GM03348 (cell line): ENCODE results near the gene ASF1B.

Experiments used
- DNase-seq: peaks from one replicate; pipeline ENCODE4 v3.0.0; 2012; ENCODE audit warnings: low spot score

The ASF1B gene

GRCh38 chr19:14085309-14085995, 50.9 kb downstream of the ASF1B start, which contains the start of gene C19orf67:
Gene C19orf67, minus strand, starts transcription at chr19:14085783. Its CDS starts 156 bp downstream, at chr19:14085627.
- no peak for DNase-seq

- no peak for DNase-seq
These were observed 53.8 kb downstream of the ASF1B start for GRCh38 chr19:14082675-14082960.

GRCh38 chr19:14081797-14082674, 54.4 kb downstream of the ASF1B start:
- peak; percentile 47 for DNase-seq

- DNase-seq = peak; percentile 96
These were observed 55.2 kb downstream of the ASF1B start for GRCh38 chr19:14080887-14081796.

GRCh38 chr19:14078411-14078810, 58.0 kb downstream of the ASF1B start:
- DNase-seq = no peak

GRCh38 chr19:14073925-14074838, 62.2 kb downstream of the ASF1B start:
- DNase-seq = no peak

GRCh38 chr19:14073261-14073924, 63.0 kb downstream of the ASF1B start:
- peak; percentile 81 for DNase-seq

GRCh38 chr19:14072535-14073260, 63.7 kb downstream of the ASF1B start, which contains the start of gene MISP3:
Gene MISP3, plus strand, starts transcription at chr19:14072786. Its CDS starts 524 bp downstream, at chr19:14073310.
- no peak for DNase-seq

- DNase-seq = no peak
These were observed 65.9 kb downstream of the ASF1B start for GRCh38 chr19:14070268-14071050.
